ENCODE data around the gene ZBTB7B.

Gene ZBTB7B

DNA sequence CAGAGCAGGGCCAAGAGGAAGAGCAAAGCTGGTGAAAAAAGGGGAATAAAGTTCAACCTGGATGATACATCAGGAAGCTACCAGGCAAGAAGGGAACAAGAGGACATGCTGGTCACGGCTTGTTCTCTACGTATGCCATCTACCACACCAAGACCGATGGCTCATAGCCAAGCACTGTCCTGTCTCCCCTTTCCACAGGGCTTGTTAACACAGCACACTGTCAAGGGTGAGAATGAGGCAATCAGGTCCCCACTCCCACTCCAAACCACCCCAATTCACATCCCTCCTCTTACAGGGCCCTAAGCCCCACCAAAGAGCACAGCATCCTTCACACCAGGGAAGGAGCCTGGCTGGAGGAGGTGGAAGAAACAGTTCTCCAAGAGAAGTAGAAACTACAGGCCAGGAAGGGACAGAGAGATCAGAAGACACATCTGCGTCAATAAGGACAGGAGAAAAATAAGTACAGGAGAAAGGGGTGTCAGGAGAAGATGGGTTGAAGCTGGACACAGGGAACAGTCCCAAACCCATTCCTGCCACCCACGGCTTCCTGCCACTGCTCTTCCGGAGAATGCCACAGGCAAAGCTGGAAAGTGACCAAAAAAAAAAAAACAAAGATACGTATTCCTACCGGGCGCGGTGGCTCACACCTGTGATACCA lies 31.1 kb upstream of the ZBTB7B start:
- no peak for TF ChIP-seq EZH2phosphoT487 (IDR thresholded peaks at IDR 0.05; ENCODE audit: low read depth)
- TF ChIP-seq CTCF (IDR thresholded peaks at IDR 0.05; ENCODE audit: low read depth, low read length): no peak
- Histone ChIP-seq H3K27me3 (ENCODE audit: low read depth, low read length) (no peaks in the 10 kb centered on the region), H2AFZ (ENCODE audit: low read depth, low read length) (no peak overlapping the region), H3K9ac (ENCODE audit: low read length) (no peak overlapping the region), H3K36me3 (replicated peaks; ENCODE audit: low read depth, low read length) (peaks cover 7% of the 10 kb centered on the region), H3K79me2 (ENCODE audit: low read length) (peaks cover 34% of the 10 kb centered on the region), H3K4me1 (ENCODE audit: low read length) (peaks cover 22% of the 10 kb centered on the region), H3K4me2 (ENCODE audit: low read length) (no peak overlapping the region), H3K9me3 (ENCODE audit: insufficient read depth, low read length) (no peaks in the 10 kb centered on the region), H4K20me1 (ENCODE audit: insufficient read depth, low read length) (peaks cover 8% of the 10 kb centered on the region; the same call in 1 of the 2 replicates), H3K4me3 (ENCODE audit: low read length) (no peak overlapping the region), H3K27ac (ENCODE audit: low read length) (no peak overlapping the region)

DNA sequence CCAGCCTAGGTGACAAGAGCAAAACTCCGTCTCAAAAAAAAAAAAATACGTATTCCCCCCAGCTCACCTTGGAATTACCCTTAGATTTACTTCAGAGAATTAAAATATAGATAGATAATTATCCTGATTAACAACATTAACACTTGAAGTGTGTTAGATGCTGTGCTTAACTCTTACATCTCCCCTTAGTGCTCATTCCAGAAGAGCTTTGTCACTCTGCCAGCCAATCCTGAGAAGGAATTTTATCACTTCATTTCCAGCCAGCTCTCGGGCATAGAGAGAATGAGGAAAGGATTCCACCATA lies 30.4 kb upstream of the ZBTB7B start:
- Histone ChIP-seq H2AFZ (ENCODE audit: low read depth, low read length) (no peak overlapping the region), H3K9me3 (ENCODE audit: insufficient read depth, low read length) (no peaks in the 10 kb centered on the region), H3K27me3 (ENCODE audit: low read depth, low read length) (no peaks in the 10 kb centered on the region), H3K4me3 (ENCODE audit: low read length) (no peak overlapping the region), H4K20me1 (ENCODE audit: insufficient read depth, low read length) (peaks cover 9% of the 10 kb centered on the region; the same call in 1 of the 2 replicates), H3K4me2 (ENCODE audit: low read length) (no peak overlapping the region), H3K9ac (ENCODE audit: low read length) (no peak overlapping the region), H3K4me1 (ENCODE audit: low read length) (peaks cover 28% of the 10 kb centered on the region), H3K27ac (ENCODE audit: low read length) (no peak overlapping the region), H3K79me2 (ENCODE audit: low read length) (peaks cover 41% of the 10 kb centered on the region), H3K36me3 (replicated peaks; ENCODE audit: low read depth, low read length) (peaks cover 6% of the 10 kb centered on the region)
- no peak for TF ChIP-seq CTCF (IDR thresholded peaks at IDR 0.05; ENCODE audit: low read depth, low read length)
- no peak for TF ChIP-seq EZH2phosphoT487 (IDR thresholded peaks at IDR 0.05; ENCODE audit: low read depth)

DNA sequence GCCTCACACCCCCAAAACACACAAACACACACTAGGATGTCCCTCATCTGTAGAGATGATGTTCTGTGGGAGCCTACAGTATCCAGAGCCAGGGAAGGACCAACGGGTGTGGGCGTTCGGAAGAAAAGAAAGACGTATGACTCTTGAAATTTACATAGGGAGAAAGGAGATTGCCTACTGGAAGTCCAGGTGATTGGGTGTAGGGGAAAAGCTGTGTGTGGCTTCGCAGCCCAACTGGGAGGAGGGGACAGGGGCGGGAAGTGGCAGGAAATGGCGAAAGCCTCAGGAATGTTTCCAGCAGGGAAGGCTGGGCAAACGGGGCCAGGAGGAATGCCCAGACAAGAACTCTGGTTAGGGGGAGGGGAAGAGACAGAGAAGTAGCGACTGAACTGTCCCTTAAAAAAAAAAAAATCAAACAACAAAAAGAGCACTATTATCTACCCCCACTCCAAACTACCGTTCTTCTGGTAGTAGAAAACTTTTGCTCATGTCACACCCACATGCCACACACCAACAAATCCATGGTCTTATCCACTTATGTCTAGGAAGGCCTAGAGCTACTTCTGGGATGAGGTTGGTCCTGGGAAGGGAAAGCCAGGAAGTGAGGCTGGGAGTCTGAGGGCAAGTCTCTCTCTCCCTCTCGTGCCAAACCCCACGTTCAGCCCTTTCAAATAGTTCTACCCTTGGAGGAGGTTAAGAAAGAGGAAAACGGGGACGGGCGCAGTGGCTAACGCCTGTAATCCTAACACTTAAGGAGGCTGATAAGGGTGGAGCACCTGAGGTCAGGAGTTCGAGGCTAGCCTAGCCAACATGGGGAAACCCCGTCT lies 29.9 kb upstream of the ZBTB7B start:
- Histone ChIP-seq H4K20me1 (ENCODE audit: insufficient read depth, low read length) (peaks cover 13% of the 10 kb centered on the region), H3K27ac (ENCODE audit: low read length) (no peak overlapping the region), H2AFZ (ENCODE audit: low read depth, low read length) (no peak overlapping the region), H3K79me2 (ENCODE audit: low read length) (peaks cover 46% of the 10 kb centered on the region), H3K9me3 (ENCODE audit: insufficient read depth, low read length) (no peaks in the 10 kb centered on the region), H3K27me3 (ENCODE audit: low read depth, low read length) (no peaks in the 10 kb centered on the region), H3K4me3 (ENCODE audit: low read length) (peak overlapping the region; percentile 88), H3K36me3 (replicated peaks; ENCODE audit: low read depth, low read length) (peaks cover 5% of the 10 kb centered on the region), H3K4me2 (ENCODE audit: low read length) (peak overlapping the region; percentile 81), H3K9ac (ENCODE audit: low read length) (no peak overlapping the region; the same call in 1 of the 2 replicates), H3K4me1 (ENCODE audit: low read length) (peaks cover 33% of the 10 kb centered on the region)
- TF ChIP-seq EZH2phosphoT487 (IDR thresholded peaks at IDR 0.05; ENCODE audit: low read depth) (no peak), CTCF (IDR thresholded peaks at IDR 0.05; ENCODE audit: low read depth, low read length) (no peak)

DNA sequence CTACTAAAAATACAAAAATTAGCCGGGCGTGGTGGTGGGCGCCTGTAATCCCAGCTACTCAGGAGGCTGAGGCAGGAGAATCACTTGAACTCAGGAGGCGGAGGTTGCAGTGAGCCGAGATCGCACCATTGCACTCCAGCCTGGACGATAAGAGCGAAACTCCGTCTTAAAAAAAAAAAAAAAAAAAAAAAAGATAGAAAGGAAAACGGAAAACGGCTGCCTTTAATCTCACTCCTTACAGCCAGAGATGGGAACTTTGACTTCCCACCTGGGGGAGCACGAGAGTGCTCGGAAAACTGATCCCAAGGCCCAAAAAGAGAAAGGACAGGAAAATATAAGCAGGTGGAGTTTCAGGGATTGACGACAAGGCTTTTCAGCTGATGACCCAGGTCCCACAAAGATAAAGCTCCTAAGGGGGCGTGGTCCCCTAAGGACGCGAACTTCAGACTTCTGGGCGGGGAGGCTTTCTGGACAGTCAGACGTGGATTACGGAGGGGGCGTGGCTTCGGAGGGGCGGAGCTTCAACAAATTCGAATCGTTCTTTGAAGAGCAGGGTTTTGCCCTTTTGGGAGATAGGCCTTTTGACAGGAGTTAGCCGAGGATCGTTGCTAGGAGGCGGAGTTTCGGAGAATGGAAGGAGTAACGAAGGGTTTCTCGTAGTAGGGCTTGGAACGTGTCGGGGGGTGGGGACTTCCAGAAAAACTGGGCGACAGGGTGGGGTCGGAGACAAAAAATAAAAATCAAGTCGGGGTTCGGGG lies 29.1 kb upstream of the ZBTB7B start:
- peaks cover 13% of the 10 kb centered on the region for H4K20me1 ChIP-seq (ENCODE audit: insufficient read depth, low read length)
- peaks cover 54% of the 10 kb centered on the region for H3K79me2 ChIP-seq (ENCODE audit: low read length)
- H3K4me2 ChIP-seq (ENCODE audit: low read length): peak overlapping the region; percentile 81
- H3K27ac ChIP-seq (ENCODE audit: low read length): peak overlapping the region; percentile 91
- peaks cover 12% of the 10 kb centered on the region for H3K36me3 ChIP-seq (replicated peaks; ENCODE audit: low read depth, low read length)
- TF ChIP-seq EZH2phosphoT487 (IDR thresholded peaks at IDR 0.05; ENCODE audit: low read depth) (no peak), CTCF (IDR thresholded peaks at IDR 0.05; ENCODE audit: low read depth, low read length) (peak; percentile 42)
- peak overlapping the region; percentile 97 for H3K9ac ChIP-seq (ENCODE audit: low read length)
- peak overlapping the region; percentile 63; the same call in 1 of the 2 replicates for H2AFZ ChIP-seq (ENCODE audit: low read depth, low read length)
- H3K27me3 ChIP-seq (ENCODE audit: low read depth, low read length): no peaks in the 10 kb centered on the region
- H3K4me3 ChIP-seq (ENCODE audit: low read length): peak overlapping the region; percentile 88
- H3K9me3 ChIP-seq (ENCODE audit: insufficient read depth, low read length): no peaks in the 10 kb centered on the region
- peaks cover 34% of the 10 kb centered on the region for H3K4me1 ChIP-seq (ENCODE audit: low read length)
